Measurements from ENCODE around the gene UST.

GRCh38 chr6:148831064-148831463 lies 84.2 kb downstream of the UST start:
- TF ChIP-seq, protein P1, sequence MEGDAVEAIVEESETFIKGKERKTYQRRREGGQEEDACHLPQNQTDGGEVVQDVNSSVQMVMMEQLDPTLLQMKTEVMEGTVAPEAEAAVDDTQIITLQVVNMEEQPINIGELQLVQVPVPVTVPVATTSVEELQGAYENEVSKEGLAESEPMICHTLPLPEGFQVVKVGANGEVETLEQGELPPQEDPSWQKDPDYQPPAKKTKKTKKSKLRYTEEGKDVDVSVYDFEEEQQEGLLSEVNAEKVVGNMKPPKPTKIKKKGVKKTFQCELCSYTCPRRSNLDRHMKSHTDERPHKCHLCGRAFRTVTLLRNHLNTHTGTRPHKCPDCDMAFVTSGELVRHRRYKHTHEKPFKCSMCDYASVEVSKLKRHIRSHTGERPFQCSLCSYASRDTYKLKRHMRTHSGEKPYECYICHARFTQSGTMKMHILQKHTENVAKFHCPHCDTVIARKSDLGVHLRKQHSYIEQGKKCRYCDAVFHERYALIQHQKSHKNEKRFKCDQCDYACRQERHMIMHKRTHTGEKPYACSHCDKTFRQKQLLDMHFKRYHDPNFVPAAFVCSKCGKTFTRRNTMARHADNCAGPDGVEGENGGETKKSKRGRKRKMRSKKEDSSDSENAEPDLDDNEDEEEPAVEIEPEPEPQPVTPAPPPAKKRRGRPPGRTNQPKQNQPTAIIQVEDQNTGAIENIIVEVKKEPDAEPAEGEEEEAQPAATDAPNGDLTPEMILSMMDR (IDR thresholded peaks at IDR 0.05; ENCODE audit: insufficient read depth, low read length, poor library complexity, severe bottlenecking) = no peak
- TF ChIP-seq EZH2phosphoT487 (conservative IDR thresholded peaks at IDR 0.05; ENCODE audit: low read length) = no peak

Data from SU-DHL-6 (cell line).